ENCODE data around the gene SELPLG. TPM values are rescaled to one million over a fixed set of nuclear protein-coding genes. Genes with fewer than 3 reads are reported as not detected.
A peak's percentile ranks its signal among the peaks of the same experiment; 100 is the strongest.

Gene SELPLG
- total and polyA plus RNA-seq, 3 experiments from 2014 or later = 37.0 to 760 (median 37.7) TPM

GRCh38 chr12:108641446-108642268 is 8.0 kb upstream of the SELPLG start:
- Mint-ChIP-seq H3K9me3 (no peaks in the 10 kb centered on the region), H3K4me3 (no peak overlapping the region), H3K36me3 (no peaks in the 10 kb centered on the region), H3K27me3 (no peaks in the 10 kb centered on the region), H3K4me1 (peaks cover 16 to 34% (median 33%) of the 10 kb centered on the region in 3 donors), H3K27ac (peak overlapping the region in 5 of 8 donors; percentile 23 to 53 (median 44))
- H3K4me3 ChIP-seq (ENCODE audit: low read length) = no peak overlapping the region
- no peaks in the 10 kb centered on the region for H3K36me3 ChIP-seq (ENCODE audit: insufficient read depth, low read length)
- H3K9me3 ChIP-seq (ENCODE audit: low read length) = no peaks in the 10 kb centered on the region
- DNase-seq = no peak
- peak overlapping the region; percentile 1 for H3K27ac ChIP-seq (ENCODE audit: low read depth, low read length)
- peaks cover 27% of the 10 kb centered on the region for H3K4me1 ChIP-seq (ENCODE audit: insufficient read depth, low read length)
- ChIA-PET CTCF (interaction anchor here (0.8 to 16.8 kb wide), 3 partner anchors 11 to 24 kb away, joined by 3 to 330 read pairs (median 5); no protein-coding TSS in a partner anchor), POLR2A (no interaction called here)
- no peaks in the 10 kb centered on the region for H3K27me3 ChIP-seq (ENCODE audit: insufficient read depth, low read length, poor library complexity, severe bottlenecking)

GRCh38 chr12:108640802-108641445 is 7.2 kb upstream of the SELPLG start:
- ChIA-PET CTCF (interaction anchor here (0.8 to 16.8 kb wide), 4 partner anchors 10 to 163 kb away, joined by 3 to 330 read pairs (median 4); no protein-coding TSS in a partner anchor), POLR2A (no interaction called here)
- Mint-ChIP-seq H3K4me3 (no peak overlapping the region), H3K9me3 (no peaks in the 10 kb centered on the region), H3K27ac (peak overlapping the region in 4 of 8 donors; percentile 12 to 63 (median 24)), H3K27me3 (no peaks in the 10 kb centered on the region), H3K36me3 (no peaks in the 10 kb centered on the region), H3K4me1 (peaks cover 15 to 33% (median 32%) of the 10 kb centered on the region in 3 donors)
- no peaks in the 10 kb centered on the region for H3K36me3 ChIP-seq (ENCODE audit: insufficient read depth, low read length)
- no peaks in the 10 kb centered on the region for H3K9me3 ChIP-seq (ENCODE audit: low read length)
- peaks cover 25% of the 10 kb centered on the region for H3K4me1 ChIP-seq (ENCODE audit: insufficient read depth, low read length)
- DNase-seq = no peak
- no peak overlapping the region for H3K27ac ChIP-seq (ENCODE audit: low read depth, low read length)
- H3K4me3 ChIP-seq (ENCODE audit: low read length) = no peak overlapping the region
- H3K27me3 ChIP-seq (ENCODE audit: insufficient read depth, low read length, poor library complexity, severe bottlenecking) = no peaks in the 10 kb centered on the region

GRCh38 chr12:108638997-108639822 is 5.5 kb upstream of the SELPLG start:
- Histone ChIP-seq H3K36me3 (ENCODE audit: insufficient read depth, low read length) (no peaks in the 10 kb centered on the region), H3K27ac (ENCODE audit: low read depth, low read length) (no peak overlapping the region), H3K4me3 (ENCODE audit: low read length) (no peak overlapping the region), H3K27me3 (ENCODE audit: insufficient read depth, low read length, poor library complexity, severe bottlenecking) (no peaks in the 10 kb centered on the region), H3K9me3 (ENCODE audit: low read length) (no peaks in the 10 kb centered on the region), H3K4me1 (ENCODE audit: insufficient read depth, low read length) (peaks cover 35% of the 10 kb centered on the region)
- H3K36me3 Mint-ChIP-seq = no peaks in the 10 kb centered on the region
- peaks cover 23 to 41% (median 40%) of the 10 kb centered on the region in 3 donors for H3K4me1 Mint-ChIP-seq
- DNase-seq = no peak
- CTCF ChIA-PET = interaction anchor here (1.7 to 16.8 kb wide), 3 partner anchors 22 to 164 kb away, joined by 4 to 330 read pairs (median 19); no protein-coding TSS in a partner anchor
- no peaks in the 10 kb centered on the region for H3K9me3 Mint-ChIP-seq
- POLR2A ChIA-PET = no interaction called here
- peak overlapping the region in 1 of 7 donors; percentile 3 for H3K4me3 Mint-ChIP-seq
- H3K27ac Mint-ChIP-seq = peak overlapping the region in 2 of 8 donors; percentile 32 to 85
- no peaks in the 10 kb centered on the region for H3K27me3 Mint-ChIP-seq

- Mint-ChIP-seq H3K27me3 (no peaks in the 10 kb centered on the region), H3K4me3 (no peak overlapping the region), H3K9me3 (no peaks in the 10 kb centered on the region), H3K36me3 (peaks cover 0 to 7% (median 0%) of the 10 kb centered on the region in 3 donors), H3K27ac (peak overlapping the region in 1 of 8 donors; percentile 78), H3K4me1 (peaks cover 27 to 48% (median 46%) of the 10 kb centered on the region in 3 donors)
- Histone ChIP-seq H3K36me3 (ENCODE audit: insufficient read depth, low read length) (no peaks in the 10 kb centered on the region), H3K4me1 (ENCODE audit: insufficient read depth, low read length) (peaks cover 39% of the 10 kb centered on the region), H3K9me3 (ENCODE audit: low read length) (no peaks in the 10 kb centered on the region), H3K27me3 (ENCODE audit: insufficient read depth, low read length, poor library complexity, severe bottlenecking) (no peaks in the 10 kb centered on the region), H3K4me3 (ENCODE audit: low read length) (no peak overlapping the region), H3K27ac (ENCODE audit: low read depth, low read length) (no peak overlapping the region)
- no peak for DNase-seq
- ChIA-PET CTCF (interaction anchor here (0.9 to 16.8 kb wide), 3 partner anchors 9 to 26 kb away, joined by 3 to 330 read pairs (median 19); no protein-coding TSS in a partner anchor), POLR2A (no interaction called here)
Observed at GRCh38 chr12:108638141-108638827, 4.6 kb upstream of the SELPLG start.

- ChIA-PET CTCF (interaction anchor here (0.9 to 16.8 kb wide), 5 partner anchors 9 to 73 kb away, joined by 3 to 330 read pairs (median 19); no protein-coding TSS in a partner anchor), POLR2A (interaction anchor here (0.7 to 9.8 kb wide), 2 partner anchors 9 to 19 kb away, joined by 3 to 79 read pairs; no protein-coding TSS in a partner anchor)
- H3K27me3 ChIP-seq (ENCODE audit: insufficient read depth, low read length, poor library complexity, severe bottlenecking) = no peaks in the 10 kb centered on the region
- H3K4me3 Mint-ChIP-seq = peak overlapping the region in 1 of 7 donors; percentile 82
- no peak overlapping the region for H3K4me3 ChIP-seq (ENCODE audit: low read length)
- peaks cover 27 to 48% (median 46%) of the 10 kb centered on the region in 3 donors for H3K4me1 Mint-ChIP-seq
- H3K9me3 Mint-ChIP-seq = no peaks in the 10 kb centered on the region
- no peak overlapping the region for H3K27ac ChIP-seq (ENCODE audit: low read depth, low read length)
- H3K36me3 ChIP-seq (ENCODE audit: insufficient read depth, low read length) = no peaks in the 10 kb centered on the region
- no peaks in the 10 kb centered on the region for H3K27me3 Mint-ChIP-seq
- H3K4me1 ChIP-seq (ENCODE audit: insufficient read depth, low read length) = peaks cover 39% of the 10 kb centered on the region
- no peaks in the 10 kb centered on the region for H3K9me3 ChIP-seq (ENCODE audit: low read length)
- DNase-seq = no peak
- H3K36me3 Mint-ChIP-seq = peaks cover 0 to 14% (median 0%) of the 10 kb centered on the region in 3 donors
- peak overlapping the region in 5 of 8 donors; percentile 37 to 78 (median 51) for H3K27ac Mint-ChIP-seq
Observed at GRCh38 chr12:108637222-108637971, 3.7 kb upstream of the SELPLG start.

- peaks cover 43% of the 10 kb centered on the region for H3K4me1 ChIP-seq (ENCODE audit: insufficient read depth, low read length)
- POLR2A ChIA-PET = interaction anchor here (0.5 to 9.8 kb wide), 5 partner anchors 9 to 74 kb away, joined by 3 to 79 read pairs (median 7); partner anchors contain the start of genes ISCU and SART3
- peak in 1 of 5 donors; percentile 49 for DNase-seq
Observed at GRCh38 chr12:108635997-108636808, 2.5 kb upstream of the SELPLG start.

More at GRCh38 chr12:108635997-108636808, 2.5 kb upstream of the SELPLG start:
- H3K4me3 ChIP-seq (ENCODE audit: low read length) = peak overlapping the region; percentile 87
- peak overlapping the region; percentile 7 for H3K27ac ChIP-seq (ENCODE audit: low read depth, low read length)
- Mint-ChIP-seq H3K4me3 (peak overlapping the region; percentile 91 to 100 (median 98)), H3K36me3 (peaks cover 6 to 21% (median 6%) of the 10 kb centered on the region in 3 donors), H3K4me1 (peaks cover 36 to 56% (median 54%) of the 10 kb centered on the region in 3 donors), H3K27me3 (peaks cover 0 to 4% of the 10 kb centered on the region in 2 donors), H3K27ac (peak overlapping the region; percentile 92 to 100 (median 99)), H3K9me3 (no peaks in the 10 kb centered on the region)
- no peaks in the 10 kb centered on the region for H3K9me3 ChIP-seq (ENCODE audit: low read length)
- H3K36me3 ChIP-seq (ENCODE audit: insufficient read depth, low read length) = no peaks in the 10 kb centered on the region
- H3K27me3 ChIP-seq (ENCODE audit: insufficient read depth, low read length, poor library complexity, severe bottlenecking) = no peaks in the 10 kb centered on the region
- CTCF ChIA-PET = interaction anchor here (0.5 to 16.8 kb wide), 11 partner anchors 10 to 466 kb away, joined by 3 to 330 read pairs (median 7); partner anchors contain the start of gene ISCU

Measured in CD8-positive, alpha-beta memory T cell (primary cell).